GM18511 (cell line): Measurements from ENCODE around the gene CHRM5.
"Not testable (repeated sequence)": the region's sequence is repeated elsewhere in the genome, so short reads cannot be mapped to it uniquely, and the experiment has no call there.

Experiments used
- ATAC-seq: cut with Tn5 transposase; IDR thresholded peaks from one replicate; pipeline ENCODE4 v1.9.1; 2021; ENCODE audit warnings: mild to moderate bottlenecking, moderate library complexity; ENCODE audit not compliant: unreplicated experiment

Gene CHRM5

GRCh38 chr15:33987444-33987843 lies 19.1 kb downstream of the CHRM5 start:
- ATAC-seq: no peak

GRCh38 chr15:33988384-33988783 lies 20.1 kb downstream of the CHRM5 start:
- no peak for ATAC-seq

- no peak for ATAC-seq
Observed at GRCh38 chr15:33994005-33994615, 25.8 kb downstream of the CHRM5 start.

GRCh38 chr15:33995666-33996065 lies 27.4 kb downstream of the CHRM5 start:
- not testable (repeated sequence) for ATAC-seq

GRCh38 chr15:34001536-34001935 lies 33.2 kb downstream of the CHRM5 start:
- no peak for ATAC-seq

DNA sequence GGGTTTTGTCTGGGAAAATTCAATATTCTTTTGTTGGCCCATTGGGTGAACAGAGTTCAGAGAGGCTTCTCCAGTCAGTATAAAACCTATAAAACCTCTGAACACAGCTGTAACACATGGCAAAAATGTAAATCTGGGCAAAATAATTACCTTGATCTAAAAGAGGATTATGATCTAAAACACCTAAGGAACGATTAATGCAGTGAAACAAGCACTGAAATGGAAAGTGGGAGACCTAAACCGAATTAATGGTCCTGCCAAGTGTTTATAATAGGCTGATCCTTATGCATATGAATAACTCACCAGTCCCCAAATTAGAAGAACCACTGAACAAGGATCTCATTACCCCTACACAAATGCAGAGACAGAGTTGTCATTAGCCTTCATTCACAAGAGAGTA lies 38.1 kb downstream of the CHRM5 start:
- no peak for ATAC-seq

GRCh38 chr15:34009656-34010055 lies 41.4 kb downstream of the CHRM5 start:
- no peak for ATAC-seq

DNA sequence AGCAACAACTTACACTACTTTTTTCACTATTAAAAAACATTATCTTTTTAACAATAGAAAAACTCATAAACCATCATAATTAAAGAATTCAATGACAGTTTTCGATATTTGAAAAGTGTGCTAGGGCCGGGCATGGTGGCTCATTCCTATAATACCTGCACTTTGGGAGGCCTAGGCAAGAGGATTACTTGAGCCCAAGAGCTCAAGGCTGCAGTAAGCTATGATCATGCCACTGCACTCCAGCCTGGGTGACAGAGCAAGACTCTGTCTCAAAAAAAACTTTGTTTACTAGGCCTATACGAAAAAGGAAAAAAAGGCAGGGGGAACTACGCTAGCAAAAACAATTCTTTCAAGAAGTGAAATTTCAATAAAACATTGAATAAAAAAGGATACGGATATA lies 42.6 kb downstream of the CHRM5 start:
- ATAC-seq: no peak

GRCh38 chr15:34011481-34011880 lies 43.2 kb downstream of the CHRM5 start:
- ATAC-seq: no peak

DNA sequence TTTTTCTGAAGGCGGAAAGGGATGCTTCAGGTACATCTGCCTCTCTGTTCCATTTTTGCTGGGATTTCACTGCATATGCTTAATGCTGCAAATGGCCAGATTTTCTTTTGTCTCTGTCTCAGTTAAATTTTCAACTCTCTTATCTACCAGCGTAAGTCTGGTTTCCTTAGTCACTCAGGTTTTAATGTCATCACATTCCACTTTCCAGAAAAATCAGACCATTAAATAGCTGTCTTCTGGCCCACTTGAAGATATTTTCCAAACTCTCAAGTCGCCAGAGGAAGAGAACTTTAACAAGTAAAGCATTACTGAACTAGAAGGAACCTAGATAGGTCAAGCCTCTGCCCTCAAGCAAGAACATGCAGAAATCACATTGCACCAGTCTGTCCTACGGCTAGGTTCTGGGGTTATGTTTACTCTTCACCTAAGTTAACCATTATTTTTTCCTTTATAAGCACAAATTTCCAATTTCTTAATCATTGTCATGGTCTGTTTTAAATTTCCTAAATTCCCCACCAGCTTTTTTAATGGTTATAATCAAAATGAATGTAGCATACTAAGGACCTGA lies 44.2 kb downstream of the CHRM5 start:
- ATAC-seq: no peak

GRCh38 chr15:34013746-34014145 lies 45.4 kb downstream of the CHRM5 start:
- ATAC-seq: no peak

DNA sequence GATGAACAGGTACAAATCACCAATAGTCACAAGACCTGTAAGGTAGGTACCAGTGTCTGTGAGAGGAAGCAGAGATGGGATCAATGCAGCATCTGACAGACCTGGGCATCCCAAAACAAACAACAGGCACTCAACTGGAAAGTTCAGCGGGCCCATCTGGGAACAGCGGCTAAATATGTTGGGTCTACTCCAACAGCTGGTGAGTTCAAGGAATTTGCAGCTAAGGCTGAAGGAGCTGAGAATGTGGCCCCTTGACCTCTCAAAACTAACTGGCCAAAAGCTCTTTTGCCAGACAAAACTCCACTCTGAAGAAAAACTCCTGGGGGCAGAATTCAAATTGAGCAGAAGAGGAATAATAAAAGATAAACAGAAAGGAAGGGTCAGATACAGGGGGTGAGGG lies 46.3 kb downstream of the CHRM5 start:
- ATAC-seq: no peak

DNA sequence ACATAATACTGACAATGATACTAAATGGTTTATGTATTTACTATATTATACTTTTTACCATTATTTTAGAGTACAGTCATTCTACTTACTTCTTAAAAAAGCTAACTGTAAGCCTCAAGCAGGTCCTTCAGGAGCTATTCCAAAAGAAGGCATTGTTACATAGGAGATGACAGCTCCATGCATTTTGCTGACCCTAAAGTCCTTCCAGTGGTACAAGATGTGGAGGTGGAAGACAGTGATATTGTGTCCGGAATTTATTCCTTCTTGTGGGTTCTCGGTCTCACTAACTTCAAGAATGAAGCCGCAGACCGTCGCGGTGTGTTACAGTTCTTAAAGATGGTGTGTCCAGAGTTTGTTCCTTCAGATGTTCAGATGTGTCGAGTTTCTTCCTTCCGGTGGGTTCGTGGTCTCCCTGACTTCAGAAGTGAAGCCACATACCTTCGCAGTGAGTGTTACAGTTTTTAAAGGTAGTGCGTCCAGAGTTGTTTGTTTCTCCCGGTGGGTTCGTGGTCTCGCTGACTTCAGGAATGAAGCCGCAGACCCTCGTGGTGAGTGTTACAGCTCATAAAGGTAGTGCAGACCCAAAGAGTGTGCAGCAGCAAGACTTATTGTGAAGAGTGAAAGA lies 49.8 kb downstream of the CHRM5 start:
- ATAC-seq: no peak

GRCh38 chr15:34018738-34019137 lies 50.4 kb downstream of the CHRM5 start:
- ATAC-seq: not testable (repeated sequence)

DNA sequence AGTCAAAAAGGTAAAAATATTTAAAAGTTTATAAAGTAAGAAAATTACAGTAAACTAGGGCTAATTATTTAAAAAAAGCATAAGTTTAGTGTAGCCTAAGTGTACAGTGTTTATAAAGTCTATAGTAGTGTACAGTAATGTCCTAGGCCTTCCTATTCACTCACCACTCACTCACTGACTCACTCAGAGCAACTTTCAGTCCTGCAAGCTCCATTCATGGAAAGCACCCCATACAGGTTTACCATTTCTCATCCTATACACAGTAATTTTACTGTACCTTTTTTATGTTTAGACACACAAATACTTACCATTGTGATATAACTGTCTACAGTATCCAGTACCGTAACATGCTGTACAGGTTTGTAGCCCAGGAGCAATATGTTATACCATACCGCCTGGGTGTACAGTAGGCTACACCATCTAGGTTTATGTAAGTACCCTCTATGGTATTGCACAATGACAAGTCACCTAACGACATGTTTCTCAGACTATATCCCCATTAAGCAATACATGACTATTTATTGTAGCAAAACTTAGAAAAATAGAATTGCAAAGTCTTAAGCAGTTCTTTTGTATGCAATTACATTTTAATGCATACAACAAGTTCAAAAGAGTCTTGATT lies 51.2 kb downstream of the CHRM5 start:
- ATAC-seq: no peak

- ATAC-seq: no peak
Observed at GRCh38 chr15:34023907-34024306, 55.6 kb downstream of the CHRM5 start.

GRCh38 chr15:34025252-34025651 lies 57.0 kb downstream of the CHRM5 start:
- ATAC-seq: no peak

- ATAC-seq: no peak
Observed at GRCh38 chr15:34027606-34028005, 59.3 kb downstream of the CHRM5 start.

GRCh38 chr15:34031987-34032760 lies 63.9 kb downstream of the CHRM5 start:
- ATAC-seq: no peak

- peak; percentile 81 for ATAC-seq
Observed at GRCh38 chr15:34038023-34038870, 70.0 kb downstream of the CHRM5 start.
